SK-N-SH (cell line): ENCODE data around the gene EHD2. TPM values are rescaled to one million over a fixed set of nuclear protein-coding genes. Genes with fewer than 3 reads are reported as not detected.

Source experiments
- CTCF ChIA-PET: fragments of 300-600, 350-600 bp; formaldehyde crosslinking; extraction: SDS; loops from one replicate; lab custom pipeline; 2021; lab: Yijun Ruan, JAX
- POLR2A ChIA-PET: fragments of 350-600 bp; sonication (Branson Sonifier 250); formaldehyde crosslinking; extraction: SDS; loops from one replicate; lab custom pipeline; 2020; ENCODE audit warnings: antibody characterized with exemption, inconsistent platforms; lab: Yijun Ruan, JAX
- DNase-seq: peaks from one replicate; pipeline ENCODE4 v3.0.0; 2012
- H2AFZ ChIP-seq: fragments of 200-600 bp; sonication (generic); 2 replicates; pipeline ENCODE4 v1.8.1; 2016; ENCODE audit warnings: antibody characterized with exemption, mild to moderate bottlenecking, low read depth
- H3F3A ChIP-seq: fragments of 200-600 bp; sonication (generic); replicated peaks from 2 replicates; pipeline ENCODE3; 2016; ENCODE audit warnings: antibody characterized with exemption, mild to moderate bottlenecking; ENCODE audit not compliant: insufficient read depth
- H3K27ac ChIP-seq, 2 experiments: fragments of 200-500 bp in 1 of 2; fragments of 200-600 bp in 1 of 2; sonication (Bioruptor generic) in 1 of 2; sonication (generic), shearing (Covaris generic) in 1 of 2; 2 replicates each; pipeline versions ENCODE4 v1.5.1 to v1.6.1; 2014 to 2016; ENCODE audit warnings: low read depth in 2 of 2, inconsistent platforms in 1 of 2, low read length in 1 of 2, mild to moderate bottlenecking in 1 of 2, mixed read lengths in 1 of 2
- H3K27me3 ChIP-seq: fragments of 200-600 bp; sonication (generic), shearing (Covaris generic); 2 replicates; pipeline ENCODE4 v1.6.1; 2016; ENCODE audit warnings: mixed run types; ENCODE audit not compliant: insufficient read depth
- H3K36me3 ChIP-seq, 2 experiments: fragments of 200-500 bp in 1 of 2; fragments of 200-600 bp in 1 of 2; sonication (Bioruptor generic) in 1 of 2; sonication (generic) in 1 of 2; replicated peaks in 1 of 2; 2 replicates each; pipeline versions ENCODE3 to v1.5.1; 2014 to 2016; ENCODE audit warnings: low read length in 1 of 2, mild to moderate bottlenecking in 1 of 2; ENCODE audit not compliant: insufficient read depth in 2 of 2, control insufficient read depth in 1 of 2
- H3K4me1 ChIP-seq, 2 experiments: fragments of 200-500 bp in 1 of 2; fragments of 200-600 bp in 1 of 2; sonication (Bioruptor generic) in 1 of 2; sonication (generic), shearing (Covaris generic) in 1 of 2; 2 replicates each; pipeline versions ENCODE4 v1.5.1 to v1.6.1; 2014 to 2016; ENCODE audit warnings: low read depth in 1 of 2, low read length in 1 of 2, mixed run types in 1 of 2; ENCODE audit not compliant: insufficient read depth in 2 of 2, control insufficient read depth in 1 of 2
- H3K4me2 ChIP-seq: fragments of 200-600 bp; sonication (generic), shearing (Covaris generic); 2 replicates; pipeline ENCODE4 v1.6.1; 2017; ENCODE audit warnings: mixed run types
- H3K4me3 ChIP-seq, 2 experiments: fragments of 200-500 bp in 1 of 2; fragments of 200-600 bp in 1 of 2; sonication (Bioruptor generic) in 1 of 2; sonication (generic), shearing (Covaris generic) in 1 of 2; 2 replicates each; pipeline versions ENCODE4 v1.5.1 to v1.8.1; 2014 to 2016; ENCODE audit warnings: low read depth in 2 of 2, inconsistent platforms in 1 of 2, low read length in 1 of 2, mild to moderate bottlenecking in 1 of 2, mixed read lengths in 1 of 2, moderate library complexity in 1 of 2
- H3K79me2 ChIP-seq: fragments of 200-600 bp; sonication (generic); 2 replicates; pipeline ENCODE4 v1.8.1; 2017; ENCODE audit warnings: mild to moderate bottlenecking; ENCODE audit not compliant: insufficient read depth
- H3K9ac ChIP-seq: fragments of 200-600 bp; sonication (generic); 2 replicates; pipeline ENCODE4 v1.6.1; 2017; ENCODE audit warnings: mixed run types
- H3K9me2 ChIP-seq: fragments of 200-600 bp; sonication (generic); 2 replicates; pipeline ENCODE4 v1.6.1; 2017; ENCODE audit warnings: mixed run types
- H3K9me3 ChIP-seq: fragments of 200-600 bp; sonication (generic); 2 replicates; pipeline ENCODE4 v1.6.1; 2017; ENCODE audit warnings: mixed run types, mild to moderate bottlenecking, moderate library complexity
- H4K20me1 ChIP-seq: fragments of 200-600 bp; sonication (generic); 2 replicates; pipeline ENCODE4 v1.6.1; 2017; ENCODE audit warnings: mild to moderate bottlenecking, mixed run types; ENCODE audit not compliant: insufficient read depth
- CTCF ChIP-seq: fragments of 200-600 bp; sonication (generic); IDR thresholded peaks from 2 replicates; pipeline ENCODE4 v1.6.1; 2017; ENCODE audit warnings: antibody characterized with exemption, mild to moderate bottlenecking, moderate library complexity
- ELF1 ChIP-seq: IDR thresholded peaks from 2 replicates; pipeline ENCODE4 v1.4.0; 2012
- FOSL2 ChIP-seq: IDR thresholded peaks from 2 replicates; pipeline ENCODE4 v1.4.0; 2012; ENCODE audit warnings: low read depth, mild to moderate bottlenecking, moderate library complexity, borderline replicate concordance
- FOXJ3 ChIP-seq: sonication (generic); formaldehyde crosslinking; IDR thresholded peaks from 2 replicates; pipeline ENCODE4 v1.5.1; 2020; ENCODE audit warnings: mild to moderate bottlenecking, missing genetic modification reagents
- FOXM1 ChIP-seq: IDR thresholded peaks from 2 replicates; pipeline ENCODE4 v1.4.0; 2012; ENCODE audit warnings: low read depth, mild to moderate bottlenecking
- GABPA ChIP-seq: IDR thresholded peaks from 2 replicates; pipeline ENCODE4 v1.4.0; 2012; ENCODE audit warnings: low read depth, mild to moderate bottlenecking
- GATA2 ChIP-seq: sonication (generic); formaldehyde crosslinking; IDR thresholded peaks from 2 replicates; pipeline ENCODE4 v1.5.0; 2020; ENCODE audit warnings: mild to moderate bottlenecking, missing genetic modification reagents
- IRF3 ChIP-seq: fragments of 150-350 bp; IDR thresholded peaks from 2 replicates; pipeline ENCODE4 v1.6.1; 2016; ENCODE audit warnings: mild to moderate bottlenecking, low read depth, low read length
- JUND ChIP-seq: IDR thresholded peaks from 2 replicates; pipeline ENCODE4 v1.4.0; 2012
- MEF2A ChIP-seq: IDR thresholded peaks from 2 replicates; pipeline ENCODE4 v1.4.0; 2012; ENCODE audit warnings: low read depth, borderline replicate concordance
- NFIC ChIP-seq: IDR thresholded peaks from 2 replicates; pipeline ENCODE4 v1.4.0; 2012; ENCODE audit warnings: borderline replicate concordance
- POLR2AphosphoS5 ChIP-seq: IDR thresholded peaks from 2 replicates; pipeline ENCODE4 v1.6.1; 2012; ENCODE audit warnings: low read depth, low read length
- RFX5 ChIP-seq: IDR thresholded peaks from 2 replicates; pipeline ENCODE4 v1.6.1; 2012; ENCODE audit warnings: mild to moderate bottlenecking, improper control_type of control experiment, low read length
- RXRA ChIP-seq: IDR thresholded peaks from 2 replicates; pipeline ENCODE4 v1.4.0; 2012; ENCODE audit warnings: low read depth, mild to moderate bottlenecking, borderline replicate concordance
- SMC3 ChIP-seq: IDR thresholded peaks from 2 replicates; pipeline ENCODE4 v1.6.1; 2012; ENCODE audit warnings: low read depth, low read length, improper control_type of control experiment
- TAF1 ChIP-seq: IDR thresholded peaks from 2 replicates; pipeline ENCODE4 v1.6.1; 2012; ENCODE audit warnings: low read depth, mild to moderate bottlenecking, low read length, moderate library complexity, borderline replicate concordance
- TEAD4 ChIP-seq: IDR thresholded peaks from 2 replicates; pipeline ENCODE4 v1.4.0; 2012; ENCODE audit warnings: mild to moderate bottlenecking, borderline replicate concordance; ENCODE audit not compliant: insufficient read depth
- USF1 ChIP-seq: IDR thresholded peaks from 2 replicates; pipeline ENCODE4 v1.4.0; 2012; ENCODE audit warnings: low read depth, borderline replicate concordance
- USF2 ChIP-seq: fragments of 150-350 bp; IDR thresholded peaks from 2 replicates; pipeline ENCODE4 v1.6.1; 2017; ENCODE audit warnings: antibody characterized with exemption, low read length, low read depth, borderline replicate concordance
- YY1 ChIP-seq: IDR thresholded peaks from 2 replicates; pipeline ENCODE4 v1.4.0; 2012; ENCODE audit warnings: low read depth, mild to moderate bottlenecking
- WGBS: methylation state at CpG from one replicate; pipeline ENCODE4 v1.1.6; 2017; ENCODE audit warnings: low lambda C conversion rate; 5-methylcytosine and 5-hydroxymethylcytosine counted together
- polyA plus RNA-seq, 3 experiments: library from polyadenylated mRNA; depleted of rRNA; stranded (reverse); fragments of >200 nt; gene quantifications; 2 replicates each; pipeline ENCODE4 v1.2.3, GENCODE V29; 2012

EHD2 gene
- polyA plus RNA-seq, 1 of the 3 experiments (the other 2 are of a cell fraction) = 55.5 TPM

- peaks cover 3% of the 10 kb centered on the region; the same call in 1 of the 2 replicates for H3K79me2 ChIP-seq
- H4K20me1 ChIP-seq = 0 out of 2 replicates have a peak, but pooled peaks cover 5% of the 10 kb centered on the region
- H3K9me3 ChIP-seq = no peaks in the 10 kb centered on the region
- H3F3A ChIP-seq = no peaks in the 10 kb centered on the region
- POLR2A ChIA-PET = interaction anchor here (0.5 kb wide), 1 partner anchor 203 kb away, joined by 4 read pairs; no protein-coding TSS in a partner anchor
- WGBS = 92% methylated on average over 8 of the region's 14 CpGs
- H3K4me1 ChIP-seq = no peaks in the 10 kb centered on the region; a peak in 1 of 4 replicates
- no peak overlapping the region for H3K9ac ChIP-seq
- no peaks in the 10 kb centered on the region for H3K27me3 ChIP-seq
- CTCF ChIA-PET = interaction anchor here (1.1 to 2.8 kb wide), 2 partner anchors 13 to 257 kb away, joined by 6 to 13 read pairs; no protein-coding TSS in a partner anchor
- H3K4me2 ChIP-seq = no peak overlapping the region
- no peak overlapping the region for H3K4me3 ChIP-seq
- TF ChIP-seq TEAD4 (no peak), FOXM1 (no peak), USF2 (no peak), ELF1 (no peak), TAF1 (no peak), FOXJ3 (no peak), USF1 (no peak), JUND (no peak), FOSL2 (no peak), IRF3 (no peak), NFIC (no peak), MEF2A (no peak), SMC3 (no peak), RXRA (no peak)
- DNase-seq = peak; percentile 37
- no peak overlapping the region for H2AFZ ChIP-seq
- H3K9me2 ChIP-seq = no peaks in the 10 kb centered on the region
- H3K27ac ChIP-seq = no peak overlapping the region
- peaks cover 8 to 9% of the 10 kb centered on the region in 2 experiments for H3K36me3 ChIP-seq
Measured at GRCh38 chr19:47693903-47694302, 19.3 kb upstream of the EHD2 start.

GRCh38 chr19:47694466-47695273, 18.6 kb upstream of the EHD2 start:
- 91% methylated on average over 28 of the region's 28 CpGs for WGBS
- CTCF ChIA-PET = interaction anchor here (1.1 to 5.8 kb wide), 4 partner anchors 13 to 258 kb away, joined by 6 to 95 read pairs (median 14); partner anchors contain the start of gene EHD2
- H3K9me3 ChIP-seq = no peaks in the 10 kb centered on the region
- POLR2A ChIA-PET = no interaction called here
- 0 out of 2 replicates have a peak, but pooled peaks cover 9% of the 10 kb centered on the region for H4K20me1 ChIP-seq
- no peaks in the 10 kb centered on the region for H3F3A ChIP-seq
- peak; percentile 26 for DNase-seq
- no peaks in the 10 kb centered on the region for H3K9me2 ChIP-seq
- H3K27me3 ChIP-seq = no peaks in the 10 kb centered on the region
- H2AFZ ChIP-seq = no peak overlapping the region
- peaks cover 9 to 11% of the 10 kb centered on the region in 2 experiments for H3K36me3 ChIP-seq
- H3K27ac ChIP-seq = no peak overlapping the region
- no peak overlapping the region for H3K9ac ChIP-seq
- H3K4me3 ChIP-seq = no peak overlapping the region
- no peak overlapping the region for H3K4me2 ChIP-seq
- peaks cover 3% of the 10 kb centered on the region; the same call in 1 of the 2 replicates for H3K79me2 ChIP-seq
- no peaks in the 10 kb centered on the region; a peak in 1 of 4 replicates for H3K4me1 ChIP-seq
- TF ChIP-seq POLR2AphosphoS5 (no peak), NFIC (no peak), CTCF (no peak), YY1 (no peak), GABPA (no peak), USF2 (no peak), RFX5 (no peak), RXRA (no peak), GATA2 (CRISPR knock-in tag) (no peak), ELF1 (no peak)
